ENCODE results near the gene HNRNPUL2. TPM values are rescaled to one million over a fixed set of nuclear protein-coding genes. Genes with fewer than 3 reads are reported as not detected.
A peak's percentile ranks its signal among the peaks of the same experiment; 100 is the strongest.

Gene HNRNPUL2
- total RNA-seq, 2 donors from 2014 or later = 48.1 to 49.8 TPM

GRCh38 chr11:62728171-62728988, 1.1 kb upstream of the HNRNPUL2 start, which contains the start of gene TTC9C:
TTC9C (plus strand) TSS chr11:62728486; CDS start chr11:62728849, 363 bp downstream.
- no peaks in the 10 kb centered on the region for H3K4me1 ChIP-seq (ENCODE audit: control insufficient read depth, insufficient read depth, low read length)
- Mint-ChIP-seq H3K9me3 (no peaks in the 10 kb centered on the region), H3K4me3 (peak within 1 kb of the TSS; percentile 96), H3K36me3 (ENCODE audit: low read depth) (peaks cover 35% of the 10 kb centered on the region), H3K27ac (peak within 1 kb of the TSS; percentile 99), H3K27me3 (ENCODE audit: insufficient read depth) (no peaks in the 10 kb centered on the region), H3K4me1 (peaks cover 20% of the 10 kb centered on the region)
- H3K9me3 ChIP-seq (ENCODE audit: control insufficient read depth, low read length) = no peaks in the 10 kb centered on the region
- peak; percentile 93 for DNase-seq
- WGBS, 2 experiments (ENCODE audit: insufficient coverage in 1 of 2, insufficient read length in 1 of 2) = 0 to 1% methylated on average over 12 to 29 of the region's 29 CpGs
- TF ChIP-seq, protein P1, sequence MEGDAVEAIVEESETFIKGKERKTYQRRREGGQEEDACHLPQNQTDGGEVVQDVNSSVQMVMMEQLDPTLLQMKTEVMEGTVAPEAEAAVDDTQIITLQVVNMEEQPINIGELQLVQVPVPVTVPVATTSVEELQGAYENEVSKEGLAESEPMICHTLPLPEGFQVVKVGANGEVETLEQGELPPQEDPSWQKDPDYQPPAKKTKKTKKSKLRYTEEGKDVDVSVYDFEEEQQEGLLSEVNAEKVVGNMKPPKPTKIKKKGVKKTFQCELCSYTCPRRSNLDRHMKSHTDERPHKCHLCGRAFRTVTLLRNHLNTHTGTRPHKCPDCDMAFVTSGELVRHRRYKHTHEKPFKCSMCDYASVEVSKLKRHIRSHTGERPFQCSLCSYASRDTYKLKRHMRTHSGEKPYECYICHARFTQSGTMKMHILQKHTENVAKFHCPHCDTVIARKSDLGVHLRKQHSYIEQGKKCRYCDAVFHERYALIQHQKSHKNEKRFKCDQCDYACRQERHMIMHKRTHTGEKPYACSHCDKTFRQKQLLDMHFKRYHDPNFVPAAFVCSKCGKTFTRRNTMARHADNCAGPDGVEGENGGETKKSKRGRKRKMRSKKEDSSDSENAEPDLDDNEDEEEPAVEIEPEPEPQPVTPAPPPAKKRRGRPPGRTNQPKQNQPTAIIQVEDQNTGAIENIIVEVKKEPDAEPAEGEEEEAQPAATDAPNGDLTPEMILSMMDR (conservative IDR thresholded peaks at IDR 0.05) = no peak
- no peaks in the 10 kb centered on the region for H3K27me3 ChIP-seq (ENCODE audit: control insufficient read depth, insufficient read depth, low read length, poor library complexity, severe bottlenecking)
- H3K4me3 ChIP-seq (ENCODE audit: low read length) = peak within 1 kb of the TSS; percentile 97
- H3K9ac ChIP-seq (ENCODE audit: extremely low read depth, low read length, poor library complexity, severe bottlenecking) = peak within 1 kb of the TSS; percentile 85
- H3K27ac ChIP-seq (ENCODE audit: low read depth, low read length) = peak within 1 kb of the TSS; percentile 97
- H3K36me3 ChIP-seq (ENCODE audit: control insufficient read depth, insufficient read depth, low read length) = peaks cover 31% of the 10 kb centered on the region

GRCh38 chr11:62727872-62728170, 564 bp upstream of the HNRNPUL2 start:
- DNase-seq = peak; percentile 95
- WGBS, 2 experiments (ENCODE audit: insufficient coverage in 1 of 2, insufficient read length in 1 of 2) = 0% methylated on average over 16 to 20 of the region's 20 CpGs
- H3K4me3 ChIP-seq (ENCODE audit: low read length) = peak overlapping the region; percentile 97
- peak overlapping the region; percentile 85 for H3K9ac ChIP-seq (ENCODE audit: extremely low read depth, low read length, poor library complexity, severe bottlenecking)
- peaks cover 31% of the 10 kb centered on the region for H3K36me3 ChIP-seq (ENCODE audit: control insufficient read depth, insufficient read depth, low read length)
- peak overlapping the region; percentile 96 for H3K4me3 Mint-ChIP-seq
- no peaks in the 10 kb centered on the region for H3K9me3 ChIP-seq (ENCODE audit: control insufficient read depth, low read length)
- H3K27ac ChIP-seq (ENCODE audit: low read depth, low read length) = peak overlapping the region; percentile 97
- peaks cover 35% of the 10 kb centered on the region for H3K36me3 Mint-ChIP-seq (ENCODE audit: low read depth)
- H3K27ac Mint-ChIP-seq = peak overlapping the region; percentile 99
- TF ChIP-seq, protein P1 (conservative IDR thresholded peaks at IDR 0.05) = no peak
- no peaks in the 10 kb centered on the region for H3K9me3 Mint-ChIP-seq
- no peaks in the 10 kb centered on the region for H3K4me1 ChIP-seq (ENCODE audit: control insufficient read depth, insufficient read depth, low read length)
- H3K27me3 ChIP-seq (ENCODE audit: control insufficient read depth, insufficient read depth, low read length, poor library complexity, severe bottlenecking) = no peaks in the 10 kb centered on the region
- H3K27me3 Mint-ChIP-seq (ENCODE audit: insufficient read depth) = no peaks in the 10 kb centered on the region
- peaks cover 20% of the 10 kb centered on the region for H3K4me1 Mint-ChIP-seq

- H3K27ac ChIP-seq (ENCODE audit: low read depth, low read length) = peak overlapping the region; percentile 93
- Mint-ChIP-seq H3K36me3 (ENCODE audit: low read depth) (peaks cover 45% of the 10 kb centered on the region), H3K4me1 (peaks cover 22% of the 10 kb centered on the region), H3K27me3 (ENCODE audit: insufficient read depth) (no peaks in the 10 kb centered on the region), H3K4me3 (peak overlapping the region; percentile 96), H3K9me3 (no peaks in the 10 kb centered on the region), H3K27ac (peak overlapping the region; percentile 99)
- no peaks in the 10 kb centered on the region for H3K9me3 ChIP-seq (ENCODE audit: control insufficient read depth, low read length)
- TF ChIP-seq, protein P1 (conservative IDR thresholded peaks at IDR 0.05) = no peak
- peak overlapping the region; percentile 78 for H3K9ac ChIP-seq (ENCODE audit: extremely low read depth, low read length, poor library complexity, severe bottlenecking)
- DNase-seq = no peak
- H3K36me3 ChIP-seq (ENCODE audit: control insufficient read depth, insufficient read depth, low read length) = peaks cover 40% of the 10 kb centered on the region
- 0% methylated on average over 37 of the region's 37 CpGs; no CpG with 5 or more reads in 1 of the 2 experiments for WGBS, 2 experiments (ENCODE audit: insufficient coverage in 1 of 2, insufficient read length in 1 of 2)
- H3K27me3 ChIP-seq (ENCODE audit: control insufficient read depth, insufficient read depth, low read length, poor library complexity, severe bottlenecking) = no peaks in the 10 kb centered on the region
- H3K4me3 ChIP-seq (ENCODE audit: low read length) = peak overlapping the region; percentile 97
- H3K4me1 ChIP-seq (ENCODE audit: control insufficient read depth, insufficient read depth, low read length) = no peaks in the 10 kb centered on the region
Measured at GRCh38 chr11:62726915-62727164, 417 bp downstream of the HNRNPUL2 start.
